DOHH2 (cell line): ENCODE measurements around the gene FRS2.

Source experiments
- H3F3A ChIP-seq: fragments of 200-600 bp; sonication (generic), shearing (Covaris generic); 2 replicates; pipeline ENCODE4 v1.6.0; 2016; ENCODE audit warnings: antibody characterized with exemption, mild to moderate bottlenecking; ENCODE audit not compliant: control insufficient read depth, insufficient read depth
- H3K27ac ChIP-seq: fragments of 200-600 bp; sonication (generic); 2 replicates; pipeline ENCODE4 v1.5.1; 2014; ENCODE audit warnings: low read depth, mild to moderate bottlenecking, low read length, moderate library complexity
- H3K27me3 ChIP-seq: fragments of 200-600 bp; sonication (generic); 2 replicates; pipeline ENCODE4 v1.6.1; 2014; ENCODE audit warnings: mild to moderate bottlenecking, low read length, mixed read lengths; ENCODE audit not compliant: control insufficient read depth
- H3K36me3 ChIP-seq: fragments of 200-600 bp; sonication (generic); 2 replicates; pipeline ENCODE4 v1.6.1; 2014; ENCODE audit warnings: mild to moderate bottlenecking, low read length, moderate library complexity, mixed read lengths; ENCODE audit not compliant: control insufficient read depth
- H3K4me1 ChIP-seq: fragments of 200-600 bp; sonication (generic); 2 replicates; pipeline ENCODE4 v1.6.1; 2014; ENCODE audit warnings: mild to moderate bottlenecking, low read length, mixed read lengths; ENCODE audit not compliant: control insufficient read depth
- H3K4me2 ChIP-seq: fragments of 200-600 bp; sonication (generic); 2 replicates; pipeline ENCODE4 v1.6.0; 2014; ENCODE audit warnings: mild to moderate bottlenecking, low read length, moderate library complexity
- H3K4me3 ChIP-seq: fragments of 200-600 bp; sonication (generic); 2 replicates; pipeline ENCODE4 v1.5.1; 2014; ENCODE audit warnings: mild to moderate bottlenecking, low read length, mixed read lengths
- H3K79me2 ChIP-seq: fragments of 200-600 bp; sonication (generic); 2 replicates; pipeline ENCODE4 v1.6.1; 2014; ENCODE audit warnings: mild to moderate bottlenecking, low read length, mixed read lengths; ENCODE audit not compliant: control insufficient read depth
- H3K9me2 ChIP-seq: fragments of 200-600 bp; sonication (generic); replicated peaks from 2 replicates; pipeline ENCODE4 v1.6.1; 2014; ENCODE audit warnings: mild to moderate bottlenecking, low read length, mixed read lengths; ENCODE audit not compliant: control insufficient read depth
- H3K9me3 ChIP-seq: fragments of 200-600 bp; sonication (generic); 2 replicates; pipeline ENCODE4 v1.6.1; 2014; ENCODE audit warnings: antibody characterized with exemption, low read length, mixed read lengths; ENCODE audit not compliant: control insufficient read depth, insufficient read depth
- H4K20me1 ChIP-seq: fragments of 200-600 bp; sonication (generic); 2 replicates; pipeline ENCODE4 v1.6.0; 2014; ENCODE audit warnings: low read depth, mild to moderate bottlenecking, antibody characterized with exemption, low read length, moderate library complexity; ENCODE audit not compliant: control insufficient read depth, insufficient read depth
- EZH2phosphoT487 ChIP-seq: fragments of 200-600 bp; sonication (generic); IDR thresholded peaks from 2 replicates; pipeline ENCODE4 v1.6.1; 2017; ENCODE audit warnings: borderline replicate concordance, mild to moderate bottlenecking, antibody characterized with exemption, low read length, moderate library complexity, mixed read lengths
- TF ChIP-seq, protein P1 (sequence below): fragments of 200-600 bp; sonication (generic); IDR thresholded peaks from one replicate; pipeline ENCODE4 v1.5.1; 2014; ENCODE audit warnings: antibody characterized with exemption, mild to moderate bottlenecking, low read depth, low read length; ENCODE audit not compliant: poor library complexity, severe bottlenecking

The FRS2 gene

GRCh38 chr12:69620921-69621320 is 150.7 kb downstream of the FRS2 start:
- H3K27ac ChIP-seq, result no peak overlapping the region
- H3K9me3 ChIP-seq, result no peaks in the 10 kb centered on the region
- H3K79me2 ChIP-seq, result no peaks in the 10 kb centered on the region
- no peaks in the 10 kb centered on the region for H3K9me2 ChIP-seq
- no peaks in the 10 kb centered on the region; the same call in 1 of the 2 replicates for H3K27me3 ChIP-seq
- TF ChIP-seq EZH2phosphoT487, result no peak
- TF ChIP-seq, protein P1, sequence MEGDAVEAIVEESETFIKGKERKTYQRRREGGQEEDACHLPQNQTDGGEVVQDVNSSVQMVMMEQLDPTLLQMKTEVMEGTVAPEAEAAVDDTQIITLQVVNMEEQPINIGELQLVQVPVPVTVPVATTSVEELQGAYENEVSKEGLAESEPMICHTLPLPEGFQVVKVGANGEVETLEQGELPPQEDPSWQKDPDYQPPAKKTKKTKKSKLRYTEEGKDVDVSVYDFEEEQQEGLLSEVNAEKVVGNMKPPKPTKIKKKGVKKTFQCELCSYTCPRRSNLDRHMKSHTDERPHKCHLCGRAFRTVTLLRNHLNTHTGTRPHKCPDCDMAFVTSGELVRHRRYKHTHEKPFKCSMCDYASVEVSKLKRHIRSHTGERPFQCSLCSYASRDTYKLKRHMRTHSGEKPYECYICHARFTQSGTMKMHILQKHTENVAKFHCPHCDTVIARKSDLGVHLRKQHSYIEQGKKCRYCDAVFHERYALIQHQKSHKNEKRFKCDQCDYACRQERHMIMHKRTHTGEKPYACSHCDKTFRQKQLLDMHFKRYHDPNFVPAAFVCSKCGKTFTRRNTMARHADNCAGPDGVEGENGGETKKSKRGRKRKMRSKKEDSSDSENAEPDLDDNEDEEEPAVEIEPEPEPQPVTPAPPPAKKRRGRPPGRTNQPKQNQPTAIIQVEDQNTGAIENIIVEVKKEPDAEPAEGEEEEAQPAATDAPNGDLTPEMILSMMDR, result no peak
- H3F3A ChIP-seq, result no peaks in the 10 kb centered on the region
- H3K4me1 ChIP-seq, result no peaks in the 10 kb centered on the region
- H3K4me3 ChIP-seq, result no peak overlapping the region
- no peak overlapping the region for H3K4me2 ChIP-seq
- no peaks in the 10 kb centered on the region for H4K20me1 ChIP-seq
- H3K36me3 ChIP-seq, result no peaks in the 10 kb centered on the region

DNA sequence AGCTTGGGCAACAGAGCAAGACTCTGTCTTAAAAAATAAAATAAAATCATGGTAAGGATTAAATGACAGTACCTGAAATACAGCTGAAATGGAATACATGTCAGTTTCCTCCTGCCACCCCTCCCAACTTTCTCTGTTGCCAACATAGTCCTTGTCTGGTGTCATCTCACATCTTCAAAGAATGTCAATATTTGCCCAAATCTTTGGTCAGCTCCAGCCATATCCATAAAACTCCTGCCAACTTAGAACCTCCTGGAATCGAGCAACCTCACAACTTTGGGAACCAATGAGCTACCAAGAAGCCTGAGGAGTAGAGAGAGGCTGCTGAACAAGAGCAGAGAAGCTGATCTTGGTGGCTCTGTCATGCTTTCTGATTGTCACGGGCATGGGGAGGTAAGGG is 151.4 kb downstream of the FRS2 start:
- H3K36me3 ChIP-seq, result no peaks in the 10 kb centered on the region
- H3K4me2 ChIP-seq, result no peak overlapping the region
- H3K4me3 ChIP-seq, result no peak overlapping the region
- H3K9me3 ChIP-seq, result no peaks in the 10 kb centered on the region
- H3K9me2 ChIP-seq, result no peaks in the 10 kb centered on the region
- H3K27me3 ChIP-seq, result no peaks in the 10 kb centered on the region; the same call in 1 of the 2 replicates
- no peaks in the 10 kb centered on the region for H3F3A ChIP-seq
- H3K27ac ChIP-seq, result no peak overlapping the region
- H4K20me1 ChIP-seq, result no peaks in the 10 kb centered on the region
- TF ChIP-seq, protein P1, result no peak
- no peak for TF ChIP-seq EZH2phosphoT487
- H3K79me2 ChIP-seq, result no peaks in the 10 kb centered on the region
- no peaks in the 10 kb centered on the region for H3K4me1 ChIP-seq

DNA sequence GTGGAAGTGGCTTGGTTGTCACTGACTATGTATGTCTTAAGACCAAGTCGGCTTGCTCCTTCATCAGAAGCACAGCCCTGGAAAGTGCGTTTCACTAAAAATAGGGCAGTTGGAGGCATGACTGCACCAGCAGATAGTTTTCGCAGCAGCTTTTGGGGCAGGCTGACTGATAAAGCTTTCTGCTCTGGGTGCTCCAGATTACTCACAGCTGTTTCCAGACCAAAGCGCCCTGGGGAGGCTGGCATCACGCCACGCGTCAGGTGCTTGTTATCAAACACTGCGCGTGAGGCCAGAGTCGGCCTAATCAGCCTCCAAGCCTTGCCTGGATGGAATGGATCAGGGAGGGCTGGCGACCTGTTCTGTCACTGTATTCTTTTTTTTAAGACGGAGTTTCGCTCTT is 153.8 kb downstream of the FRS2 start:
- no peaks in the 10 kb centered on the region for H3K9me2 ChIP-seq
- H3K4me2 ChIP-seq, result no peak overlapping the region
- no peaks in the 10 kb centered on the region for H3K79me2 ChIP-seq
- no peak overlapping the region for H3K4me3 ChIP-seq
- H3K36me3 ChIP-seq, result no peaks in the 10 kb centered on the region
- no peaks in the 10 kb centered on the region; the same call in 1 of the 2 replicates for H3K27me3 ChIP-seq
- TF ChIP-seq, protein P1, result no peak
- no peak for TF ChIP-seq EZH2phosphoT487
- no peak overlapping the region for H3K27ac ChIP-seq
- no peaks in the 10 kb centered on the region for H4K20me1 ChIP-seq
- H3K4me1 ChIP-seq, result no peaks in the 10 kb centered on the region
- H3K9me3 ChIP-seq, result no peaks in the 10 kb centered on the region
- no peaks in the 10 kb centered on the region for H3F3A ChIP-seq
